Testis (tissue), 3 donors: ENCODE data around the gene IQGAP1. TPM values are rescaled to one million over a fixed set of nuclear protein-coding genes. Genes with fewer than 3 reads are reported as not detected.

Experiments used
- DNase-seq: peaks from one replicate; pipeline ENCODE4 v3.0.0-alpha.2; 2019
- H3K27ac ChIP-seq, 2 donors: fragments of 200-600 bp; sonication (generic); one replicate each; pipeline ENCODE4 v1.5.1; 2019
- H3K27me3 ChIP-seq: fragments of 200-600 bp; sonication (generic); one replicate; pipeline ENCODE4 v1.5.1; 2019
- H3K36me3 ChIP-seq: fragments of 200-600 bp; sonication (generic); one replicate; pipeline ENCODE4 v1.5.1; 2017; ENCODE audit warnings: low read depth; ENCODE audit errors: missing control alignments
- H3K4me1 ChIP-seq: fragments of 200-600 bp; sonication (generic); one replicate; pipeline ENCODE4 v1.5.1; 2019
- H3K4me3 ChIP-seq, 2 donors: fragments of 200-600 bp; sonication (generic); one replicate each; pipeline ENCODE4 v1.5.1; 2017 to 2019
- H3K9me3 ChIP-seq: fragments of 200-600 bp; sonication (generic); one replicate; pipeline ENCODE4 v1.5.1; 2017
- POLR2A ChIP-seq: fragments of 450-650 bp; IDR thresholded peaks from one replicate; pipeline ENCODE4 v1.6.1; 2017; ENCODE audit warnings: antibody characterized with exemption, mild to moderate bottlenecking, moderate library complexity
- WGBS, 2 donors: methylation state at CpG; one replicate each; pipeline ENCODE4 v1.1.5; 2018; 5-methylcytosine and 5-hydroxymethylcytosine counted together
- intact Hi-C: fragments of 100-400 bp; cut with DNase I; formaldehyde crosslinking; loops from one replicate; pipeline ENCODE4 v1.15.1; 2023; ENCODE audit warnings: low total_unique reads
- polyA plus RNA-seq: library from polyadenylated mRNA; stranded (reverse); fragments of 350-450 nt; fragmentation: Illumina TruSeq; extraction: RNeasy Lipid Tissue Mini Kit (QIAGEN cat#74804); gene quantifications from one replicate; pipeline ENCODE4 v1.2.3, GENCODE V29; 2014; ENCODE audit warnings: low read depth, low replicate concordance; ENCODE audit not compliant: insufficient read depth
- total RNA-seq, 2 donors: library from RNA; depleted of rRNA; stranded (reverse); fragments of >200 nt; gene quantifications; one replicate each; pipeline ENCODE4 v1.2.3, GENCODE V29; 2016
- TF ChIP-seq, protein P1 (sequence below), 3 experiments: fragments of 450-650 bp in 2 of 3; fragments of 200-600 bp in 1 of 3; sonication (generic) in 1 of 3; IDR thresholded peaks; one replicate each; pipeline ENCODE4 v1.5.1; 2016 to 2019; ENCODE audit warnings: antibody characterized with exemption in 3 of 3, mild to moderate bottlenecking in 2 of 3, moderate library complexity in 1 of 3

The IQGAP1 gene
- total and polyA plus RNA-seq, 3 donors from 2014 or later = 44.4 to 102 (median 86.9) TPM

DNA sequence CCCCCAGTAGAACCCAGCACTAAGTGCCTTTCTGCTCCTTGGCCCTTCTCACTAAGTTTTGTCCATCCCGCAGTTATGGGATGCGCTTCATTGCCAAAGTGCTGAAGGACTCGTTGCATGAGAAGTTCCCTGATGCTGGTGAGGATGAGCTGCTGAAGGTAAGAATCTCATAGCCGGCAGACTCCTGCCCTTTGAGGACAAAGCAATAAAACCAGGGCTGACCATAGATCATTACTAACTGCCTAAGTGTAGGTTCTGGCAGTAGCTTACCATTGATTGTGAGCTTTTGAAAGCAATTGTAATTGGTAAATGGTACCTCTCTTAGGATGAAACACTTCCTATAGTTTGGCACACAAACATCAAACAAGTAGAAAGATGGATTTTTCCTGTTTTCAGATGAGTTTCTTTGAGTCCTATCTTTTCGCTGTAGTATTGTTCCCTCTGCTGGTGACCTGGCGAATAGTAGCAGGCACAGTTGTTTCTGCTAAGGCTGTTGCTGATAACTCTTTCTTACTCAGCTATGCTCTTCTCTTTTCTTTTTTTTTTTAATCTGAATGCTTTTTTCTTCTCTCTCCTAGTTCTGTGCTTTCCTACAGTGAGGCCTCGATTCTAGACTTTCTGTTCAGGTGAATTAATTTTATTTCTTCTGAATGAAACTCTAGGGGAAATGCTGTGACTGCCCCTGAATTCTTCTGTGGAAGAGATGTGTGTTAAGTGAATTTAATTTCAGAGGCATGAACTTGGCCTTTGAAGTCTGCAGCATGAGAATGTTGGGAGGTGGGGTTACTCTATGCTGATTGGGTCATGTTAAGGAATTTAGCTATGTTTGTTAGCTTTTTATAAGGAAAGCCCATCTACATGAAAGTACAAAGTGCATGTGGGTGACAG lies 94.3 kb downstream of the IQGAP1 start:
- no peaks in the 10 kb centered on the region for H3K36me3 ChIP-seq
- H3K27me3 ChIP-seq = no peaks in the 10 kb centered on the region
- no peaks in the 10 kb centered on the region for H3K4me1 ChIP-seq
- no peak overlapping the region for H3K27ac ChIP-seq
- intact Hi-C loops = loop anchor here (10.0 kb wide), 1 partner anchor 168 kb away; no protein-coding TSS in a partner anchor
- DNase-seq = peak; percentile 60
- H3K4me3 ChIP-seq = no peak overlapping the region
- H3K9me3 ChIP-seq = no peaks in the 10 kb centered on the region
- WGBS, 2 donors = 55 to 57% methylated on average over 6 to 7 of the region's 7 CpGs
- TF ChIP-seq, protein P1, sequence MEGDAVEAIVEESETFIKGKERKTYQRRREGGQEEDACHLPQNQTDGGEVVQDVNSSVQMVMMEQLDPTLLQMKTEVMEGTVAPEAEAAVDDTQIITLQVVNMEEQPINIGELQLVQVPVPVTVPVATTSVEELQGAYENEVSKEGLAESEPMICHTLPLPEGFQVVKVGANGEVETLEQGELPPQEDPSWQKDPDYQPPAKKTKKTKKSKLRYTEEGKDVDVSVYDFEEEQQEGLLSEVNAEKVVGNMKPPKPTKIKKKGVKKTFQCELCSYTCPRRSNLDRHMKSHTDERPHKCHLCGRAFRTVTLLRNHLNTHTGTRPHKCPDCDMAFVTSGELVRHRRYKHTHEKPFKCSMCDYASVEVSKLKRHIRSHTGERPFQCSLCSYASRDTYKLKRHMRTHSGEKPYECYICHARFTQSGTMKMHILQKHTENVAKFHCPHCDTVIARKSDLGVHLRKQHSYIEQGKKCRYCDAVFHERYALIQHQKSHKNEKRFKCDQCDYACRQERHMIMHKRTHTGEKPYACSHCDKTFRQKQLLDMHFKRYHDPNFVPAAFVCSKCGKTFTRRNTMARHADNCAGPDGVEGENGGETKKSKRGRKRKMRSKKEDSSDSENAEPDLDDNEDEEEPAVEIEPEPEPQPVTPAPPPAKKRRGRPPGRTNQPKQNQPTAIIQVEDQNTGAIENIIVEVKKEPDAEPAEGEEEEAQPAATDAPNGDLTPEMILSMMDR (IDR thresholded peaks at IDR 0.05) = peak; percentile 52 to 83 (median 60)
- no peak for TF ChIP-seq POLR2A

DNA sequence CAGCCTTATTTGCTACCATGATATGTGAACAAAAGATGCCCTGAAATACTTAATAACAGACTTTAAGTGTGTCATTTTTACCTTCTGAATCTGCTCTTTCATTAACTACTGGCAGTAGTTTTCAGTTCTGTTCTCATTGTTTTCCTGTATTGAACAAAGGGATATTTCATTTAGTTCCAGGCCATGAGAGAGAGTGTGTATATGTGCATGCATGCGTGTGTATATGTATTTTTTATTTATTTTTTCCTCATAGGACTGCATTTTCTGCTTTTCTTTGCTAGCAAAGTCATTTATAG lies 94.9 kb downstream of the IQGAP1 start:
- no peaks in the 10 kb centered on the region for H3K9me3 ChIP-seq
- intact Hi-C loops = loop anchor here (10.0 kb wide), 1 partner anchor 168 kb away; no protein-coding TSS in a partner anchor
- no peaks in the 10 kb centered on the region for H3K27me3 ChIP-seq
- no peak overlapping the region for H3K4me3 ChIP-seq
- no peak for TF ChIP-seq POLR2A
- TF ChIP-seq, protein P1 (IDR thresholded peaks at IDR 0.05) = no peak
- H3K4me1 ChIP-seq = no peaks in the 10 kb centered on the region
- 50 to 60% methylated on average over 1 of the region's 1 CpG for WGBS, 2 donors
- H3K27ac ChIP-seq = no peak overlapping the region
- DNase-seq = no peak
- no peaks in the 10 kb centered on the region for H3K36me3 ChIP-seq

DNA sequence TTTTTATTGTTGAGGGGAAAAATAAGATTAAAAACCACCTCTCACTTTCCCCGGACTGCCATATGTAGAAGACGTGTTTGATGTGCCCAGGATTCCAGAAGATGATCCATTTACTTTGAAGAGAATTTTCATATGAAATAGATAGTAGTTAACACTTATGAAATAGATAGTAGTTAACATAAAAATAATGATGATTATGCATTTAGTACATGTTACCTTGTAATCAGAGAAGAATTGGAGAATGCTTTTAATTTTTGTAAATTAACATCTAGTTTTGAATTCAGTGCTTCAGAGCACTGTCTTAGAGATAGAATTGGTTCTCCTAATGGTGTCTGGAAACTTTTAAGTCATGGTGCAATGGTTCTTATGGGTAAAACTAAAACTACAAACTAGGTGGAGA lies 95.6 kb downstream of the IQGAP1 start:
- no peak overlapping the region for H3K27ac ChIP-seq
- intact Hi-C loops = loop anchor here (10.0 kb wide), 1 partner anchor 169 kb away; no protein-coding TSS in a partner anchor
- H3K27me3 ChIP-seq = no peaks in the 10 kb centered on the region
- TF ChIP-seq POLR2A = no peak
- TF ChIP-seq, protein P1 (IDR thresholded peaks at IDR 0.05) = no peak
- H3K36me3 ChIP-seq = no peaks in the 10 kb centered on the region
- H3K9me3 ChIP-seq = no peaks in the 10 kb centered on the region
- 92% methylated on average over 2 of the region's 2 CpGs for WGBS, 2 donors
- H3K4me1 ChIP-seq = no peaks in the 10 kb centered on the region
- no peak for DNase-seq
- H3K4me3 ChIP-seq = no peak overlapping the region

DNA sequence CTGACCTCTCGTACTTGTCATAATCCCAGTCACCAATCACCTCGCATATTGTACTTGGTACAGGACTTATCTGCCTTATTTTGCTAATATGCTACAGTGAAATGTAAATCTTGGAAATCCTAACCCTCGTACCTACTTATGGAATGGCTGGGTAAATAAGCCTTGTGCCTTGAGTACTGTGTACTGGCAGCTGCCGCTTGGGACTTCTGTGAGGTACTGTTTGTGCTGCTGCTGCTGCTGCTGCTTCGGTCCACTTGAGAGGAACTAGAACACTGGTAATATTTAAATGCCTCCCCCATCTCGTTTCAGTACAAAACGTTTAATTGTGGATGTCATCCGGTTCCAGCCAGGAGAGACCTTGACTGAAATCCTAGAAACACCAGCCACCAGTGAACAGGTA lies 99.1 kb downstream of the IQGAP1 start:
- intact Hi-C loops = loop anchor here (10.0 kb wide), 1 partner anchor 172 kb away; no protein-coding TSS in a partner anchor
- DNase-seq = no peak
- no peaks in the 10 kb centered on the region for H3K36me3 ChIP-seq

More for the DNA sequence above, 99.1 kb downstream of the IQGAP1 start:
- Histone ChIP-seq H3K9me3 (no peaks in the 10 kb centered on the region), H3K27ac (no peak overlapping the region), H3K4me3 (no peak overlapping the region), H3K4me1 (no peaks in the 10 kb centered on the region), H3K27me3 (no peaks in the 10 kb centered on the region)
- WGBS, 2 donors = 88 to 94% methylated on average over 8 of the region's 8 CpGs
- TF ChIP-seq, protein P1 (IDR thresholded peaks at IDR 0.05) = no peak
- TF ChIP-seq POLR2A = no peak
